DMS 273 treated with DMSO at 0.1 percent for 48 hours (cell line): ENCODE measurements around the gene CTTNBP2.

ENCODE experiments used
- DNase-seq: peaks from one replicate; lab custom pipeline; 2025; lab: John Stamatoyannopoulos, UW

The CTTNBP2 gene

GRCh38 chr7:117825132-117825531 is 48.1 kb downstream of the CTTNBP2 start:
- DNase-seq, result no peak

- no peak for DNase-seq
These were observed 48.6 kb downstream of the CTTNBP2 start for GRCh38 chr7:117824592-117824991.

- no peak for DNase-seq
These were observed 53.7 kb downstream of the CTTNBP2 start for GRCh38 chr7:117819558-117819957.

- no peak for DNase-seq
These were observed 55.0 kb downstream of the CTTNBP2 start for GRCh38 chr7:117818232-117818631.

GRCh38 chr7:117816727-117817126 is 56.5 kb downstream of the CTTNBP2 start:
- DNase-seq, result no peak

- DNase-seq, result no peak
These were observed 61.5 kb downstream of the CTTNBP2 start for GRCh38 chr7:117811696-117812095.

GRCh38 chr7:117810642-117811512 is 62.4 kb downstream of the CTTNBP2 start:
- no peak for DNase-seq

- no peak for DNase-seq
These were observed 63.3 kb downstream of the CTTNBP2 start for GRCh38 chr7:117809958-117810357.

- DNase-seq, result no peak
These were observed 64.1 kb downstream of the CTTNBP2 start for GRCh38 chr7:117808910-117809705.

- DNase-seq, result no peak
These were observed 64.9 kb downstream of the CTTNBP2 start for GRCh38 chr7:117808341-117808757.

GRCh38 chr7:117807676-117808075 is 65.6 kb downstream of the CTTNBP2 start:
- no peak for DNase-seq

- DNase-seq, result no peak
These were observed 67.2 kb downstream of the CTTNBP2 start for GRCh38 chr7:117806011-117806410.

GRCh38 chr7:117805241-117805640 is 68.0 kb downstream of the CTTNBP2 start:
- no peak for DNase-seq

GRCh38 chr7:117803476-117803875 is 69.8 kb downstream of the CTTNBP2 start:
- no peak for DNase-seq

GRCh38 chr7:117802660-117803059 is 70.6 kb downstream of the CTTNBP2 start:
- DNase-seq, result no peak

GRCh38 chr7:117800841-117801240 is 72.4 kb downstream of the CTTNBP2 start:
- DNase-seq, result no peak

GRCh38 chr7:117800406-117800805 is 72.8 kb downstream of the CTTNBP2 start:
- no peak for DNase-seq

GRCh38 chr7:117796889-117797288 is 76.4 kb downstream of the CTTNBP2 start:
- no peak for DNase-seq

GRCh38 chr7:117793976-117794375 is 79.3 kb downstream of the CTTNBP2 start:
- DNase-seq, result no peak

- no peak for DNase-seq
These were observed 79.7 kb downstream of the CTTNBP2 start for GRCh38 chr7:117793521-117793920.

GRCh38 chr7:117791877-117792780 is 81.1 kb downstream of the CTTNBP2 start:
- DNase-seq, result no peak

- no peak for DNase-seq
These were observed 82.5 kb downstream of the CTTNBP2 start for GRCh38 chr7:117790731-117791130.
